GM12878 (cell line): Measurements from ENCODE around the gene YTHDF1. TPM values are rescaled to one million over a fixed set of nuclear protein-coding genes. Genes with fewer than 3 reads are reported as not detected.

ENCODE experiments used
- ATAC-seq: fragments of 200-7000 bp; cut with Tn5 transposase; 3 replicates; pipeline ENCODE4 v1.9.1; 2020; ENCODE audit warnings: mild to moderate bottlenecking, moderate library complexity
- BruUV-seq: library from RNA; stranded (reverse); fragments of 400-500 nt; replicated peaks from 2 replicates; lab custom pipeline; 2021; lab: Mats Ljungman, UMichigan
- CTCF ChIA-PET: fragments of 300-600 bp; sonication (Branson Sonifier 250); formaldehyde crosslinking; extraction: SDS; loops from one replicate; lab custom pipeline; 2021; ENCODE audit warnings: inconsistent platforms; lab: Yijun Ruan, JAX
- POLR2A ChIA-PET: fragments of 350-600 bp; formaldehyde crosslinking; extraction: SDS; loops from one replicate; lab custom pipeline; 2021; ENCODE audit warnings: inconsistent platforms; lab: Charles Lee
- RAD21 ChIA-PET: fragments of 300-600 bp; sonication (Branson Sonifier 250); formaldehyde crosslinking; loops from one replicate; lab custom pipeline; 2023; ENCODE audit warnings: antibody characterized with exemption; ENCODE audit not compliant: unreplicated experiment; lab: Charles Lee
- SMC1A ChIA-PET: fragments of 300-600 bp; sonication (Branson Sonifier 250); formaldehyde crosslinking; loops from one replicate; lab custom pipeline; 2023; ENCODE audit not compliant: unreplicated experiment, uncharacterized antibody; lab: Charles Lee
- DNase-seq: peaks from one replicate; pipeline ENCODE4 v3.0.0-alpha.2; 2011; ENCODE audit warnings: low read depth, low spot score
- FAIRE-seq: peaks from 3 replicates; lab custom pipeline; 2011; peaks lifted over from hg19 to GRCh38; lab: Jason Lieb, UNC
- H2AFZ ChIP-seq: 2 replicates; pipeline ENCODE4 v1.6.0; 2011; ENCODE audit warnings: low read depth, low read length, control low read depth; ENCODE audit not compliant: control insufficient read depth
- H3K27ac ChIP-seq: 2 replicates; pipeline ENCODE4 v1.5.1; 2011; ENCODE audit warnings: control low read depth; ENCODE audit not compliant: control insufficient read depth, insufficient read depth
- H3K27me3 ChIP-seq, 2 experiments: replicated peaks in 1 of 2; 2 replicates each; pipeline versions ENCODE4 v1.6.0 to v1.6.1; 2011; ENCODE audit warnings: low read length in 1 of 2; ENCODE audit not compliant: control insufficient read depth in 2 of 2, insufficient read depth in 2 of 2
- H3K36me3 ChIP-seq, 2 experiments: 2 replicates each; pipeline ENCODE4 v1.5.1; 2011; ENCODE audit warnings: low read length in 1 of 2; ENCODE audit not compliant: control insufficient read depth in 2 of 2, insufficient read depth in 2 of 2
- H3K4me1 ChIP-seq: 2 replicates; pipeline ENCODE4 v1.6.1; 2011; ENCODE audit warnings: mild to moderate bottlenecking, low read length, moderate library complexity, mixed read lengths; ENCODE audit not compliant: control insufficient read depth, insufficient read depth
- H3K4me2 ChIP-seq: 2 replicates; pipeline ENCODE4 v1.6.0; 2011; ENCODE audit warnings: control low read depth; ENCODE audit not compliant: control insufficient read depth, insufficient read depth
- H3K4me3 ChIP-seq: fragments of 200-600 bp; sonication (generic); 2 replicates; pipeline ENCODE4 v1.5.1; 2016
- H3K79me2 ChIP-seq: 2 replicates; pipeline ENCODE4 v1.6.0; 2011; ENCODE audit warnings: low read length; ENCODE audit not compliant: control insufficient read depth, insufficient read depth
- H3K9ac ChIP-seq: 2 replicates; pipeline ENCODE4 v1.8.0; 2011; ENCODE audit warnings: low read length, control low read depth, mixed read lengths; ENCODE audit not compliant: control insufficient read depth, insufficient read depth
- H3K9me3 ChIP-seq: replicated peaks from 3 replicates; pipeline ENCODE4 v1.5.1; 2011; ENCODE audit warnings: mild to moderate bottlenecking, low read length; ENCODE audit not compliant: control insufficient read depth, insufficient read depth
- H4K20me1 ChIP-seq: 2 replicates; pipeline ENCODE4 v1.6.0; 2011; ENCODE audit not compliant: control insufficient read depth, insufficient read depth
- EGR1 ChIP-seq, 2 experiments: IDR thresholded peaks; 1 replicate in 1 of 2; 2 replicates in 1 of 2; pipeline ENCODE4 v1.6.1; 2011 to 2012; ENCODE audit warnings: low read depth in 2 of 2, low read length in 2 of 2, borderline replicate concordance in 1 of 2, mild to moderate bottlenecking in 1 of 2, moderate library complexity in 1 of 2
- IKZF2 ChIP-seq, 2 experiments: fragments of 450-650 bp; IDR thresholded peaks; 2 replicates each; pipeline ENCODE4 v1.6.1; 2017; ENCODE audit warnings: mild to moderate bottlenecking in 2 of 2, moderate library complexity in 2 of 2
- MEF2A ChIP-seq: IDR thresholded peaks from 2 replicates; pipeline ENCODE4 v1.6.1; 2011; ENCODE audit warnings: low read depth, mild to moderate bottlenecking, low read length, moderate library complexity; ENCODE audit not compliant: insufficient read depth
- NFYB ChIP-seq: IDR thresholded peaks from 2 replicates; pipeline ENCODE4 v1.6.1; 2011; ENCODE audit warnings: low read depth, mild to moderate bottlenecking, low read length, improper control_type of control experiment, moderate library complexity; ENCODE audit not compliant: insufficient read depth
- TAF1 ChIP-seq: IDR thresholded peaks from 2 replicates; pipeline ENCODE4 v1.6.1; 2011; ENCODE audit warnings: mild to moderate bottlenecking, low read depth, low read length, borderline replicate concordance
- YBX1 ChIP-seq: fragments of 450-650 bp; IDR thresholded peaks from 2 replicates; pipeline ENCODE4 v1.6.1; 2016; ENCODE audit warnings: antibody characterized with exemption
- WGBS: methylation state at CpG from one replicate; pipeline ENCODE4 v1.1.6; 2016; ENCODE audit warnings: low lambda C conversion rate; ENCODE audit not compliant: insufficient replicate concordance, insufficient coverage; ENCODE audit errors: missing lambda C conversion rate; 5-methylcytosine and 5-hydroxymethylcytosine counted together
- in situ Hi-C: fragments of 300-500 bp; cut with MboI; formaldehyde crosslinking; loops from 9 replicates; pipeline ENCODE4 v1.14.3; 2018; ENCODE audit warnings: mixed read lengths
- intact Hi-C: fragments of 100-400 bp; cut with micrococcal nuclease; formaldehyde crosslinking; loops from one replicate; pipeline ENCODE4 v1.14.2; 2022; ENCODE audit not compliant: unreplicated experiment
- polyA plus RNA-seq, 11 experiments: library from polyadenylated mRNA; depleted of rRNA in 4 of 11; unstranded in 6 of 11; stranded (reverse) in 5 of 11; fragments of >200 nt; fragmentation: Nextera tagmentation in 4 of 11; fragmentation: Illumina TruSeq in 1 of 11; extraction: Ambion mirVana in 4 of 11; extraction: Trizol in 1 of 11; gene quantifications; 1 replicate in 1 of 11; 2 replicates in 10 of 11; pipeline versions ENCODE4 v1.2.1 to v1.2.3, GENCODE V29; 2011 to 2016; ENCODE audit warnings: inconsistent platforms in 2 of 11, missing spikeins in 2 of 11, low read depth in 1 of 11
- total RNA-seq, 4 experiments: library from RNA; depleted of rRNA in 3 of 4; stranded (reverse); fragments of >200 nt in 3 of 4; fragmentation: Illumina TruSeq in 1 of 4; extraction: Trizol in 1 of 4; gene quantifications; 2 replicates each; pipeline versions ENCODE4 v1.2.1 to v1.2.3, GENCODE V29; 2013 to 2021
- TF ChIP-seq, protein P1 (sequence below): fragments of 450-650 bp; formaldehyde crosslinking; IDR thresholded peaks from 2 replicates; pipeline ENCODE4 v1.4.0; 2022; ENCODE audit warnings: mild to moderate bottlenecking, moderate library complexity

Gene YTHDF1
- total and polyA plus RNA-seq, 10 of the 15 experiments (the other 5 are each of a cell fraction or from before 2014, with no cell fraction given): 4.6 to 37.8 (median 20.5) TPM

DNA sequence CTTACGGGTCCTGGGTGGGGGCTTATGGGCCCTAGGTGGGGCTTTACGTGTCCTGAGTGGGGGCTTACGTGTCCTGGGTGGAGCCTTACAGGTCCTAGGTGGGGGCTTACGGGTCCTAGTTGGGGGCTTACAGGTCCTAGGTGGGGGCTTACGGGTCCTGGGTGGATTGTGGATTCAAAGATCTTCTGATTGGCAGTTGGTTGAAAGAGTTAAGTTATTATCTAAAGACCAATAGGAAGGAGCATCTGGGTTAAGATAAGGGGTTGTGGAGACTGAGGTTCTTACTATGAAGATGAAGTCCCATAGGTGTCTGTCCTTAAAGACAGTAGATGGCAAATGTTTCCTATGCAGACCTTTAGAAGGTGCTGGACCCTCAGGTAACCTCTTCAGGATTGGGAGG is 11.3 kb upstream of the YTHDF1 start:
- no TSS peak for BruUV-seq
- no peak for FAIRE-seq
- Histone ChIP-seq H4K20me1 (no peaks in the 10 kb centered on the region; the same call in 1 of the 2 replicates), H3K79me2 (no peaks in the 10 kb centered on the region), H3K36me3 (no peaks in the 10 kb centered on the region), H3K4me2 (no peak overlapping the region), H3K9ac (no peak overlapping the region), H3K9me3 (no peaks in the 10 kb centered on the region), H3K27me3 (peaks cover 0 to 10% of the 10 kb centered on the region in 2 experiments), H3K27ac (no peak overlapping the region), H3K4me1 (no peaks in the 10 kb centered on the region), H3K4me3 (no peak overlapping the region), H2AFZ (no peak overlapping the region)
- ChIA-PET CTCF (no interaction called here), RAD21 (no interaction called here), SMC1A (no interaction called here), POLR2A (interaction anchor here (0.7 kb wide), 1 partner anchor 21 kb away, joined by 5 read pairs; no protein-coding TSS in a partner anchor)
- no peak for TF ChIP-seq NFYB
- intact Hi-C loops (no loop called here), in situ Hi-C loops (no loop called here)
- no peak for DNase-seq
- WGBS: 28% methylated on average over 5 of the region's 5 CpGs
- no peak for ATAC-seq

- Histone ChIP-seq H2AFZ (no peak overlapping the region), H3K4me1 (no peaks in the 10 kb centered on the region), H3K9me3 (no peaks in the 10 kb centered on the region), H3K36me3 (no peaks in the 10 kb centered on the region), H3K79me2 (no peaks in the 10 kb centered on the region), H3K27ac (no peak overlapping the region), H3K27me3 (peaks cover 0 to 7% of the 10 kb centered on the region in 2 experiments; a peak in 3 of 4 replicates), H3K9ac (no peak overlapping the region), H3K4me2 (no peak overlapping the region), H3K4me3 (no peak overlapping the region), H4K20me1 (no peaks in the 10 kb centered on the region; the same call in 1 of the 2 replicates)
- ChIA-PET SMC1A (no interaction called here), CTCF (interaction anchor here (0.8 to 1.3 kb wide), 2 partner anchors 9 to 11 kb away, joined by 3 read pairs; no protein-coding TSS in a partner anchor), RAD21 (no interaction called here), POLR2A (no interaction called here)
- no TSS peak for BruUV-seq
- in situ Hi-C loops (no loop called here), intact Hi-C loops (no loop called here)
- DNase-seq (no peak), ATAC-seq (no peak), FAIRE-seq (no peak)
- 51% methylated on average over 19 of the region's 19 CpGs for WGBS
- TF ChIP-seq MEF2A (no peak), EGR1 (IDR thresholded peaks at IDR 0.05; ENCODE audit: borderline replicate concordance in 1 of 2, low read depth in 2 of 2, low read length in 2 of 2) (no peak), TAF1 (no peak), YBX1 (no peak), IKZF2 (IDR thresholded peaks at IDR 0.05) (no peak)
- TF ChIP-seq, protein P1, sequence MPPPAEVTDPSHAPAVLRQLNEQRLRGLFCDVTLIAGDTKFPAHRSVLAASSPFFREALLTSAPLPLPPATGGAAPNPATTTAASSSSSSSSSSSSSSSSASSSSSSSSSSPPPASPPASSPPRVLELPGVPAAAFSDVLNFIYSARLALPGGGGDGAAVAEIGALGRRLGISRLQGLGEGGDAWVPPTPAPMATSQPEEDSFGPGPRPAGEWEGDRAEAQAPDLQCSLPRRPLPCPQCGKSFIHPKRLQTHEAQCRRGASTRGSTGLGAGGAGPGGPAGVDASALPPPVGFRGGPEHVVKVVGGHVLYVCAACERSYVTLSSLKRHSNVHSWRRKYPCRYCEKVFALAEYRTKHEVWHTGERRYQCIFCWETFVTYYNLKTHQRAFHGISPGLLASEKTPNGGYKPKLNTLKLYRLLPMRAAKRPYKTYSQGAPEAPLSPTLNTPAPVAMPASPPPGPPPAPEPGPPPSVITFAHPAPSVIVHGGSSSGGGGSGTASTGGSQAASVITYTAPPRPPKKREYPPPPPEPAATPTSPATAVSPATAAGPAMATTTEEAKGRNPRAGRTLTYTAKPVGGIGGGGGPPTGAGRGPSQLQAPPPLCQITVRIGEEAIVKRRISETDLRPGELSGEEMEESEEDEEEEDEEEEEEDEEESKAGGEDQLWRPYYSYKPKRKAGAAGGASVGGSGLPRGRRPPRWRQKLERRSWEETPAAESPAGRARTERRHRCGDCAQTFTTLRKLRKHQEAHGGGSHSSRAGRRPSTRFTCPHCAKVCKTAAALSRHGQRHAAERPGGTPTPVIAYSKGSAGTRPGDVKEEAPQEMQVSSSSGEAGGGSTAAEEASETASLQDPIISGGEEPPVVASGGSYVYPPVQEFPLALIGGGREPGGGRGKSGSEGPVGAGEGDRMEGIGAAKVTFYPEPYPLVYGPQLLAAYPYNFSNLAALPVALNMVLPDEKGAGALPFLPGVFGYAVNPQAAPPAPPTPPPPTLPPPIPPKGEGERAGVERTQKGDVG (CRISPR knock-in tag): no peak
Measured at GRCh38 chr20:63226042-63226943, 10.4 kb upstream of the YTHDF1 start.
